Sciatic nerve (tissue), 1 donor: ENCODE measurements around the gene SNAPC2. TPM values are rescaled to one million over a fixed set of nuclear protein-coding genes. Genes with fewer than 3 reads are reported as not detected.

ENCODE experiments used
- total RNA-seq: library from RNA; stranded (reverse); fragmentation: NEBNext Ultra II Directional; extraction: Animal tissue kit (Norgen Biotek cat#: 25700); gene quantifications from one replicate; pipeline ENCODE4 v1.2.1, GENCODE V29; 2021
- donor health status: DM: no; HTN: no; CAD: no.

SNAPC2 gene
- total RNA-seq, 1 donor from 2014 or later: 14.9 TPM

Other genes with a start within 250 kb of the SNAPC2 start
- gene MCEMP1, start 243.2 kb upstream of the SNAPC2 start, total RNA-seq: 2.6 TPM
- gene TRAPPC5, start 239.5 kb upstream of the SNAPC2 start, total RNA-seq: 58.0 TPM
- 3.7 TPM for gene FCER2, start 218.2 kb upstream of the SNAPC2 start, total RNA-seq
- gene CLEC4G, start 188.2 kb upstream of the SNAPC2 start, total RNA-seq: 2.8 TPM
- 20.1 TPM for gene CD209, start 172.8 kb upstream of the SNAPC2 start, total RNA-seq
- gene CLEC4M, start 157.1 kb upstream of the SNAPC2 start, total RNA-seq: not detected
- 14.2 TPM for gene EVI5L, start 90.1 kb upstream of the SNAPC2 start, total RNA-seq
- gene PRR36, start 45.9 kb upstream of the SNAPC2 start, total RNA-seq: 0.09 TPM
- gene LRRC8E, start 31.8 kb upstream of the SNAPC2 start, total RNA-seq: 0.09 TPM
- gene MAP2K7, start 16.5 kb upstream of the SNAPC2 start, total RNA-seq: 34.0 TPM
- gene TGFBR3L, start 5.5 kb upstream of the SNAPC2 start, total RNA-seq: not detected
- 1.5 TPM for gene CTXN1, start 5.8 kb downstream of the SNAPC2 start, total RNA-seq
- 49.6 TPM for gene TIMM44, start 23.3 kb downstream of the SNAPC2 start, total RNA-seq
- 49.7 TPM for gene ELAVL1, start 85.3 kb downstream of the SNAPC2 start, total RNA-seq
- not detected for gene CCL25, start 132.4 kb downstream of the SNAPC2 start, total RNA-seq
- 0.85 TPM for gene FBN3, start 229.3 kb downstream of the SNAPC2 start, total RNA-seq